Stimulated activated CD4-positive, alpha-beta T cell treated with anti-CD3 and anti-CD28 coated beads, Interleukin-12 subunit alpha, Interleukin-12 subunit beta, amount 100 ng/mL, for 24 hours (primary cell): Measurements from ENCODE around the gene FAM107A.

Experiments used
- DNase-seq, 2 experiments: peaks; one replicate each; pipeline ENCODE4 v3.0.0-alpha.2; 2020; ENCODE audit warnings: low read depth in 2 of 2

The FAM107A gene

GRCh38 chr3:58567251-58567515, 10.0 kb downstream of the FAM107A start:
- DNase-seq = no peak

- DNase-seq = no peak
Measured at GRCh38 chr3:58566398-58567250, 10.6 kb downstream of the FAM107A start.

GRCh38 chr3:58565621-58566397, 11.4 kb downstream of the FAM107A start:
- no peak for DNase-seq

GRCh38 chr3:58564456-58565160, 12.6 kb downstream of the FAM107A start:
- no peak for DNase-seq

- DNase-seq = no peak
Measured at GRCh38 chr3:58564054-58564453, 13.1 kb downstream of the FAM107A start.

GRCh38 chr3:58563386-58564035, 13.7 kb downstream of the FAM107A start:
- DNase-seq = no peak

- DNase-seq = no peak
Measured at GRCh38 chr3:58562498-58562897, 14.7 kb downstream of the FAM107A start.

- DNase-seq = no peak
Measured at GRCh38 chr3:58560771-58561311, 16.4 kb downstream of the FAM107A start.

- DNase-seq = no peak
Measured at GRCh38 chr3:58559586-58559985, 17.6 kb downstream of the FAM107A start.

- no peak for DNase-seq
Measured at GRCh38 chr3:58557491-58557890, 19.7 kb downstream of the FAM107A start.

GRCh38 chr3:58556761-58557221, 20.4 kb downstream of the FAM107A start:
- DNase-seq = no peak

GRCh38 chr3:58556001-58556400, 21.2 kb downstream of the FAM107A start:
- DNase-seq = no peak

GRCh38 chr3:58555203-58555602, 22.0 kb downstream of the FAM107A start:
- DNase-seq = no peak

GRCh38 chr3:58553003-58553402, 24.2 kb downstream of the FAM107A start:
- DNase-seq = no peak

GRCh38 chr3:58551636-58552180, 25.5 kb downstream of the FAM107A start:
- DNase-seq = no peak

- DNase-seq = no peak
Measured at GRCh38 chr3:58544541-58544940, 32.6 kb downstream of the FAM107A start.

GRCh38 chr3:58540176-58540858, 36.9 kb downstream of the FAM107A start:
- no peak for DNase-seq

GRCh38 chr3:58539626-58540025, 37.6 kb downstream of the FAM107A start:
- no peak for DNase-seq

GRCh38 chr3:58537412-58538301, 39.5 kb downstream of the FAM107A start:
- DNase-seq = no peak
